ENCODE data around the gene C3. TPM values are rescaled to one million over a fixed set of nuclear protein-coding genes. Genes with fewer than 3 reads are reported as not detected.
A peak's percentile ranks its signal among the peaks of the same experiment; 100 is the strongest.

C3 gene
- total RNA-seq, 4 donors from 2014 or later: 89.1 to 548 (median 264) TPM

- Histone ChIP-seq H3K27ac (no peak overlapping the region), H3K27me3 (no peaks in the 10 kb centered on the region), H3K9me3 (no peaks in the 10 kb centered on the region), H3K4me3 (no peak overlapping the region), H3K36me3 (no peaks in the 10 kb centered on the region), H3K4me1 (no peaks in the 10 kb centered on the region)
- DNase-seq: peak in 1 of 3 donors; percentile 37
- TF ChIP-seq POLR2A (IDR thresholded peaks at IDR 0.05) (no peak), CTCF (IDR thresholded peaks at IDR 0.05) (no peak)
Measured at GRCh38 chr19:6705931-6706632, 14.4 kb downstream of the C3 start.

- Histone ChIP-seq H3K4me3 (no peak overlapping the region), H3K4me1 (no peaks in the 10 kb centered on the region), H3K36me3 (no peaks in the 10 kb centered on the region), H3K27me3 (no peaks in the 10 kb centered on the region), H3K9me3 (no peaks in the 10 kb centered on the region), H3K27ac (no peak overlapping the region)
- peak in 1 of 3 donors; percentile 5 for DNase-seq
- TF ChIP-seq CTCF (IDR thresholded peaks at IDR 0.05) (no peak), POLR2A (IDR thresholded peaks at IDR 0.05) (no peak)
Measured at GRCh38 chr19:6700586-6701316, 19.7 kb downstream of the C3 start.

GRCh38 chr19:6699935-6700334 lies 20.5 kb downstream of the C3 start:
- no peaks in the 10 kb centered on the region for H3K36me3 ChIP-seq
- no peak for DNase-seq

GRCh38 chr19:6697291-6697690 lies 23.2 kb downstream of the C3 start:
- no peak for DNase-seq
- Histone ChIP-seq H3K36me3 (no peaks in the 10 kb centered on the region), H3K4me3 (no peak overlapping the region), H3K4me1 (no peaks in the 10 kb centered on the region), H3K9me3 (no peaks in the 10 kb centered on the region), H3K27ac (no peak overlapping the region), H3K27me3 (no peaks in the 10 kb centered on the region)
- TF ChIP-seq POLR2A (IDR thresholded peaks at IDR 0.05) (no peak), CTCF (IDR thresholded peaks at IDR 0.05) (no peak)

More at GRCh38 chr19:6699935-6700334, 20.5 kb downstream of the C3 start:
- TF ChIP-seq POLR2A (IDR thresholded peaks at IDR 0.05): no peak
- TF ChIP-seq CTCF (IDR thresholded peaks at IDR 0.05): no peak
- Histone ChIP-seq H3K27me3 (no peaks in the 10 kb centered on the region), H3K9me3 (no peaks in the 10 kb centered on the region), H3K4me3 (no peak overlapping the region), H3K4me1 (no peaks in the 10 kb centered on the region), H3K27ac (no peak overlapping the region)

- H3K4me1 ChIP-seq: no peaks in the 10 kb centered on the region
- DNase-seq: no peak
- TF ChIP-seq CTCF (IDR thresholded peaks at IDR 0.05) (no peak), POLR2A (IDR thresholded peaks at IDR 0.05) (no peak)
- H3K36me3 ChIP-seq: no peaks in the 10 kb centered on the region
- H3K9me3 ChIP-seq: no peaks in the 10 kb centered on the region
- H3K27me3 ChIP-seq: no peaks in the 10 kb centered on the region
- H3K27ac ChIP-seq: no peak overlapping the region
- no peak overlapping the region for H3K4me3 ChIP-seq
Measured at GRCh38 chr19:6696239-6696820, 24.1 kb downstream of the C3 start.

Data from Peyer's patch (tissue), 4 donors.